DND-41 (cell line): Measurements from ENCODE around the gene LRRIQ1.

Experiments
- ATAC-seq: fragments of 200-7000 bp; cut with Tn5 transposase; 3 replicates; pipeline ENCODE4 v1.9.1; 2021; ENCODE audit warnings: low read depth; ENCODE audit not compliant: insufficient read depth
- DNase-seq: peaks from one replicate; pipeline ENCODE4 v3.0.0-alpha.2; 2020
- H2AFZ ChIP-seq: 2 replicates; pipeline ENCODE4 v1.6.0; 2012; ENCODE audit warnings: low read depth, low read length
- H3K27ac ChIP-seq: 2 replicates; pipeline ENCODE4 v1.5.1; 2012; ENCODE audit warnings: low read length, inconsistent platforms
- H3K27me3 ChIP-seq: fragments of 200-600 bp; sonication (generic); 2 replicates; pipeline ENCODE4 v1.6.0; 2012; ENCODE audit warnings: low read length, mild to moderate bottlenecking, inconsistent platforms; ENCODE audit not compliant: insufficient read depth, poor library complexity
- H3K36me3 ChIP-seq: 2 replicates; pipeline ENCODE4 v1.5.1; 2012; ENCODE audit warnings: low read length, inconsistent platforms; ENCODE audit not compliant: insufficient read depth
- H3K4me1 ChIP-seq: 2 replicates; pipeline ENCODE4 v1.5.1; 2012; ENCODE audit warnings: mild to moderate bottlenecking, low read length; ENCODE audit not compliant: insufficient read depth
- H3K4me2 ChIP-seq: 2 replicates; pipeline ENCODE4 v1.6.0; 2012; ENCODE audit warnings: mild to moderate bottlenecking, moderate library complexity, low read length, inconsistent platforms; ENCODE audit not compliant: insufficient read depth
- H3K4me3 ChIP-seq, 2 experiments: fragments of 200-600 bp in 1 of 2; shearing (Covaris generic) in 1 of 2; 2 replicates each; pipeline ENCODE4 v1.5.1; 2012 to 2016; ENCODE audit warnings: inconsistent platforms in 2 of 2, low read length in 2 of 2, mild to moderate bottlenecking in 2 of 2, low read depth in 1 of 2, moderate library complexity in 1 of 2
- H3K79me2 ChIP-seq: 2 replicates; pipeline ENCODE4 v1.6.0; 2012; ENCODE audit warnings: low read length, inconsistent platforms; ENCODE audit not compliant: insufficient read depth
- H3K9ac ChIP-seq: 2 replicates; pipeline ENCODE4 v1.6.0; 2012; ENCODE audit warnings: low read depth, mild to moderate bottlenecking, inconsistent platforms, low read length, moderate library complexity
- H3K9me3 ChIP-seq: 2 replicates; pipeline ENCODE4 v1.5.1; 2012; ENCODE audit warnings: low read length, moderate library complexity, mild to moderate bottlenecking, inconsistent platforms; ENCODE audit not compliant: insufficient read depth, severe bottlenecking
- H4K20me1 ChIP-seq: 2 replicates; pipeline ENCODE4 v1.6.0; 2012; ENCODE audit warnings: low read length; ENCODE audit not compliant: insufficient read depth
- EZH2 ChIP-seq: IDR thresholded peaks from 3 replicates; pipeline ENCODE4 v1.6.1; 2012; ENCODE audit warnings: borderline replicate concordance, low read depth, mild to moderate bottlenecking, moderate library complexity, low read length, inconsistent platforms; ENCODE audit not compliant: severe bottlenecking
- TF ChIP-seq, protein P1 (sequence below): IDR thresholded peaks from 2 replicates; pipeline ENCODE4 v1.5.1; 2012; ENCODE audit warnings: borderline replicate concordance, low read length, moderate library complexity, mild to moderate bottlenecking; ENCODE audit not compliant: poor library complexity, severe bottlenecking; ENCODE audit errors: extremely low read depth

LRRIQ1 gene

GRCh38 chr12:85007836-85008235 is 28.3 kb upstream of the LRRIQ1 start:
- no peak overlapping the region for H2AFZ ChIP-seq
- no peak overlapping the region for H3K9ac ChIP-seq
- no peaks in the 10 kb centered on the region for H3K27me3 ChIP-seq
- no peaks in the 10 kb centered on the region for H3K36me3 ChIP-seq
- TF ChIP-seq, protein P1, sequence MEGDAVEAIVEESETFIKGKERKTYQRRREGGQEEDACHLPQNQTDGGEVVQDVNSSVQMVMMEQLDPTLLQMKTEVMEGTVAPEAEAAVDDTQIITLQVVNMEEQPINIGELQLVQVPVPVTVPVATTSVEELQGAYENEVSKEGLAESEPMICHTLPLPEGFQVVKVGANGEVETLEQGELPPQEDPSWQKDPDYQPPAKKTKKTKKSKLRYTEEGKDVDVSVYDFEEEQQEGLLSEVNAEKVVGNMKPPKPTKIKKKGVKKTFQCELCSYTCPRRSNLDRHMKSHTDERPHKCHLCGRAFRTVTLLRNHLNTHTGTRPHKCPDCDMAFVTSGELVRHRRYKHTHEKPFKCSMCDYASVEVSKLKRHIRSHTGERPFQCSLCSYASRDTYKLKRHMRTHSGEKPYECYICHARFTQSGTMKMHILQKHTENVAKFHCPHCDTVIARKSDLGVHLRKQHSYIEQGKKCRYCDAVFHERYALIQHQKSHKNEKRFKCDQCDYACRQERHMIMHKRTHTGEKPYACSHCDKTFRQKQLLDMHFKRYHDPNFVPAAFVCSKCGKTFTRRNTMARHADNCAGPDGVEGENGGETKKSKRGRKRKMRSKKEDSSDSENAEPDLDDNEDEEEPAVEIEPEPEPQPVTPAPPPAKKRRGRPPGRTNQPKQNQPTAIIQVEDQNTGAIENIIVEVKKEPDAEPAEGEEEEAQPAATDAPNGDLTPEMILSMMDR: no peak
- TF ChIP-seq EZH2: no peak
- no peaks in the 10 kb centered on the region for H3K4me1 ChIP-seq
- H3K9me3 ChIP-seq: no peaks in the 10 kb centered on the region
- H3K79me2 ChIP-seq: no peaks in the 10 kb centered on the region
- no peak overlapping the region for H3K4me2 ChIP-seq
- H4K20me1 ChIP-seq: no peaks in the 10 kb centered on the region
- ATAC-seq (no peak), DNase-seq (no peak)
- no peak overlapping the region for H3K27ac ChIP-seq
- no peak overlapping the region for H3K4me3 ChIP-seq

DNA sequence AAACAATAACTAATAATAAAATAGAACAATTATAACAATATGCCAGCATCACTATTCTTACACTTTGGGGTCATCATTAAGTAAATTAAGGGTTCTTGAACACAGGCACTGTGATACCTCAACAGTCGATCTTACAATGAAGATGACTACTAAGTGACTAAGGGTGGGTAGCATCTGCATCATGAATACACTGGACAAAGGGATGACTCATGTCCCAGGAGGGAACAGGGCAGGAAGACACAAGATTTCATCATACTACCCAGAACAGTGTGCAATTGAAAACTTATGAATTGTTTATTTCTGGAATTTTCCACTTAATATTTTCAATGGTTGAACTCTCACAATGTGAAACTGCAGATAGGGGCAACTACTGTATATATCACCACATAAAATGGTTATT is 19.7 kb upstream of the LRRIQ1 start:
- Histone ChIP-seq H3K27ac (no peak overlapping the region), H3K9ac (no peak overlapping the region), H3K4me3 (no peak overlapping the region), H2AFZ (no peak overlapping the region), H3K27me3 (no peaks in the 10 kb centered on the region), H3K4me1 (no peaks in the 10 kb centered on the region), H4K20me1 (no peaks in the 10 kb centered on the region), H3K36me3 (no peaks in the 10 kb centered on the region), H3K4me2 (no peak overlapping the region), H3K79me2 (no peaks in the 10 kb centered on the region), H3K9me3 (no peaks in the 10 kb centered on the region)
- DNase-seq: no peak
- ATAC-seq: no peak
- TF ChIP-seq, protein P1: no peak
- TF ChIP-seq EZH2: no peak

- H2AFZ ChIP-seq: no peak overlapping the region
- H3K4me2 ChIP-seq: no peak overlapping the region
- no peak overlapping the region for H3K9ac ChIP-seq
- no peaks in the 10 kb centered on the region for H3K36me3 ChIP-seq
- ATAC-seq (no peak), DNase-seq (no peak)
- H4K20me1 ChIP-seq: no peaks in the 10 kb centered on the region
- no peak overlapping the region for H3K4me3 ChIP-seq
- H3K27ac ChIP-seq: no peak overlapping the region
- no peaks in the 10 kb centered on the region for H3K27me3 ChIP-seq
- H3K4me1 ChIP-seq: no peaks in the 10 kb centered on the region
- no peaks in the 10 kb centered on the region for H3K9me3 ChIP-seq
- H3K79me2 ChIP-seq: no peaks in the 10 kb centered on the region
- TF ChIP-seq, protein P1: no peak
Observed at GRCh38 chr12:85017133-85017532, 19.0 kb upstream of the LRRIQ1 start.

GRCh38 chr12:85017618-85018017 is 18.5 kb upstream of the LRRIQ1 start:
- H2AFZ ChIP-seq: no peak overlapping the region
- TF ChIP-seq, protein P1: no peak
- TF ChIP-seq EZH2: no peak
- H3K9ac ChIP-seq: no peak overlapping the region
- H3K27ac ChIP-seq: no peak overlapping the region
- H3K4me3 ChIP-seq: no peak overlapping the region
- H3K4me2 ChIP-seq: no peak overlapping the region
- H3K36me3 ChIP-seq: no peaks in the 10 kb centered on the region
- ATAC-seq (no peak), DNase-seq (no peak)
- no peaks in the 10 kb centered on the region for H3K79me2 ChIP-seq
- H4K20me1 ChIP-seq: no peaks in the 10 kb centered on the region
- no peaks in the 10 kb centered on the region for H3K4me1 ChIP-seq
- no peaks in the 10 kb centered on the region for H3K27me3 ChIP-seq
- no peaks in the 10 kb centered on the region for H3K9me3 ChIP-seq
